Activated CD8-positive, alpha-beta memory T cell treated with anti-CD3 and anti-CD28 coated beads, Interleukin-2, amount 50 U/mL, for 24 hours (primary cell): ENCODE results near the gene ZBED6.

Experiments
- DNase-seq: peaks from one replicate; pipeline ENCODE4 v3.0.0-alpha.2; 2020; ENCODE audit errors: extremely low read depth

ZBED6 gene

DNA sequence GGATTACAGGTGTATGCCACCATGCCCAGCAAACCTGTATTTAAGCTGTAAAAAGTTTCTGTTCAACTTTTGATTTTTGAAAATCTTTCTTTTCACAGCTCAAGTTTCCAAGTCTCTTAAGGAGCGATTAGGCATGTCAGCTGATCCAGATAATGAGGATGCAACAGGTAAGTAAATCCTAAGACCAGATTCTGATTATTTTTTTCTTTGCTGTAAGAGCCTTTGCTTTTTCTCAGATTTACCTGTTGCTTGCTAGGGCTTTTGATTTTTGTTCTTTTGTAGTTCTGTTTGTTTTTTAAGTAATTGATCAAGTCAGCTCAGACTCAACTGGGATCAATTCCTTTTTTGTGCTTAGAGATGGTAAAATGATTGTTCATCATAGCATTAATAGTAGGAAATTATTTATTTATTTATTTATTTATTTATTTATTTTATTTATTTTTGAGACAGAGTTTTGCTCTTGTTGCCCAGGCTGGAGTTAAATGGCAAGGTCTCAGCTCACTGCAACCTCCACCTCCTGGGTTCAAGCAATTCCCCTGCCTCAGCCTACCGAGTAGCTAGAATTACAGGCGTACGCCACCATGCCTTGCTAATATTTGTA is 44.9 kb downstream of the ZBED6 start:
- no peak for DNase-seq

DNA sequence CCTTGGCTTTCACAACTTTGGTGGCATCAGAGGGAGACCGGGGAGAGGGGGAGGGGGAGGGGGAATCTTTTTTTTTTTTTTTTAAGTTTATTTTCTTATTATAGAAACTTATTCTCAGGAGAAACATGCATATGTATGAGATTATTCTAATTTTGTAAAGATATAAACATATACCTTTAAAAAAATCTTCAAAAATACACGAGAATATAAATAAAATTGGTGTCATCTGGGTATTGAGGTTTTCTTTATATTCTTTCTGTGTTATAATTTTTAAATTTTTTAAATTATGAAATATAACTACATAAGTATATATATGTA is 47.1 kb downstream of the ZBED6 start:
- no peak for DNase-seq

- DNase-seq: no peak
Observed at GRCh38 chr1:203843435-203843834, 48.0 kb downstream of the ZBED6 start.
